ENCODE measurements around the gene TCEANC2.

The TCEANC2 gene

GRCh38 chr1:54144366-54144765, 91.0 kb downstream of the TCEANC2 start:
- H3K4me1 ChIP-seq (ENCODE audit: low read depth, poor library complexity, severe bottlenecking): no peaks in the 10 kb centered on the region
- no peak overlapping the region for H3K4me2 ChIP-seq
- no peaks in the 10 kb centered on the region for H4K20me1 ChIP-seq (ENCODE audit: insufficient read depth)
- no peaks in the 10 kb centered on the region for H3K79me2 ChIP-seq (ENCODE audit: insufficient read depth, low read depth)
- H3K27me3 ChIP-seq (ENCODE audit: insufficient read depth, low read depth): no peaks in the 10 kb centered on the region
- H3K4me3 ChIP-seq (IDR thresholded peaks at IDR 0.05; ENCODE audit: insufficient read depth, low read depth, low read length): no peak overlapping the region
- TF ChIP-seq CTCF (conservative IDR thresholded peaks at IDR 0.05; ENCODE audit: low read depth, low read length): no peak
- no peak overlapping the region for H3K27ac ChIP-seq
- no peak overlapping the region for H3K9ac ChIP-seq
- no peak overlapping the region for H2AFZ ChIP-seq (ENCODE audit: low read depth)
- no peaks in the 10 kb centered on the region for H3K36me3 ChIP-seq (ENCODE audit: insufficient read depth)

DNA sequence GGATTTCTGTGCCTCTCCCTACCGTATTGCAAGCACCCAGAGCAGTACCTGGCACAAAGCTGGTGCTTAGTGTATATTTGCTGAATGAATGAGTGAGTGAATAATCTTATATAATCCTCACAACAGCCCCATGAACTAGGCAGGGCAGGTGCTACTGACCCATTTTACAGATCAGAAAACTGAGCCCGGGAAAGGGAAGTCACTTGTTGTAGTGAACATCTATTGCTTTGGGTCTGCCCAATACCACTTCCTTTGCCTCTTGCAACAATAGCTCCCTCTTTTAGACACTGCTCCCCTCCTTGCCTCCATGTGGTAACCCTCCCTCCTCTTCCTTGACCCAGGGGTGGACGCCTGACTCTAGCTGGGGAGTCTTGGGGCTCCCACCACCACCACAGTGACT, 96.3 kb downstream of the TCEANC2 start:
- Histone ChIP-seq H3K9ac (no peak overlapping the region), H3K79me2 (ENCODE audit: insufficient read depth, low read depth) (no peaks in the 10 kb centered on the region), H3K4me3 (IDR thresholded peaks at IDR 0.05; ENCODE audit: insufficient read depth, low read depth, low read length) (no peak overlapping the region), H3K27me3 (ENCODE audit: insufficient read depth, low read depth) (no peaks in the 10 kb centered on the region), H3K4me2 (no peak overlapping the region), H3K4me1 (ENCODE audit: low read depth, poor library complexity, severe bottlenecking) (no peaks in the 10 kb centered on the region), H4K20me1 (ENCODE audit: insufficient read depth) (no peaks in the 10 kb centered on the region), H3K36me3 (ENCODE audit: insufficient read depth) (no peaks in the 10 kb centered on the region), H3K27ac (no peak overlapping the region), H2AFZ (ENCODE audit: low read depth) (no peak overlapping the region)
- no peak for TF ChIP-seq CTCF (conservative IDR thresholded peaks at IDR 0.05; ENCODE audit: low read depth, low read length)

DNA sequence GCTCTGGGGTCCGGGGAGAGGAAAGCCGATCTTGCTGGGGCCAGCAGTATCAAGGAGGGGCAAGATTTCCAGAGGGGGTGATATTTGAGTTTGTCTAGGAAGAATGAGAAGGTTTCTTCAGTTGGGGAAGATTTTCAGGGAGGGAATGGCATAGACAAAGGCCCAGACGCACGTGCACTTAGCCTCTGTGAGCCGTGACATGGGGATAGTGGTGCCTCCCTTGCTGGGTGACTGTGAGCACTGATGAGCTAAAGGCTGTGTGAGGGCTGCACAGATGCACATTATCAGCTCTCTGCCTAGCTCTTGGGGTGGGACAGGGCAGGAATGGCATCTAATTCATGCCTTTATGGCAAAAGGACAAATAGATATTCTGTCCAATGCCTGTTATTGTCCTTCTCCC, 97.6 kb downstream of the TCEANC2 start:
- Histone ChIP-seq H3K27me3 (ENCODE audit: insufficient read depth, low read depth) (no peaks in the 10 kb centered on the region), H3K27ac (no peak overlapping the region), H3K9ac (no peak overlapping the region), H3K36me3 (ENCODE audit: insufficient read depth) (no peaks in the 10 kb centered on the region), H3K79me2 (ENCODE audit: insufficient read depth, low read depth) (no peaks in the 10 kb centered on the region), H3K4me3 (IDR thresholded peaks at IDR 0.05; ENCODE audit: insufficient read depth, low read depth, low read length) (no peak overlapping the region), H3K4me1 (ENCODE audit: low read depth, poor library complexity, severe bottlenecking) (no peaks in the 10 kb centered on the region), H4K20me1 (ENCODE audit: insufficient read depth) (no peaks in the 10 kb centered on the region), H2AFZ (ENCODE audit: low read depth) (no peak overlapping the region), H3K4me2 (no peak overlapping the region)
- TF ChIP-seq CTCF (conservative IDR thresholded peaks at IDR 0.05; ENCODE audit: low read depth, low read length): no peak

GRCh38 chr1:54152696-54153095, 99.3 kb downstream of the TCEANC2 start, which contains the start of gene CDCP2:
Gene CDCP2 (minus strand): TSS chr1:54153000. CDS start chr1:54152922, 78 bp downstream.
- no peak for TF ChIP-seq CTCF (conservative IDR thresholded peaks at IDR 0.05; ENCODE audit: low read depth, low read length)
- H2AFZ ChIP-seq (ENCODE audit: low read depth): no peak within 1 kb of the TSS

More at GRCh38 chr1:54152696-54153095, 99.3 kb downstream of the TCEANC2 start, which contains the start of gene CDCP2:
- H3K9ac ChIP-seq: no peak within 1 kb of the TSS
- H3K79me2 ChIP-seq (ENCODE audit: insufficient read depth, low read depth): no peaks in the 10 kb centered on the region
- no peak within 1 kb of the TSS for H3K27ac ChIP-seq
- H3K27me3 ChIP-seq (ENCODE audit: insufficient read depth, low read depth): no peaks in the 10 kb centered on the region
- no peaks in the 10 kb centered on the region for H4K20me1 ChIP-seq (ENCODE audit: insufficient read depth)
- H3K4me1 ChIP-seq (ENCODE audit: low read depth, poor library complexity, severe bottlenecking): no peaks in the 10 kb centered on the region
- H3K4me3 ChIP-seq (IDR thresholded peaks at IDR 0.05; ENCODE audit: insufficient read depth, low read depth, low read length): no peak within 1 kb of the TSS
- H3K4me2 ChIP-seq: no peak within 1 kb of the TSS
- no peaks in the 10 kb centered on the region for H3K36me3 ChIP-seq (ENCODE audit: insufficient read depth)
